ENCODE data around the gene BTN1A1.

The BTN1A1 gene

DNA sequence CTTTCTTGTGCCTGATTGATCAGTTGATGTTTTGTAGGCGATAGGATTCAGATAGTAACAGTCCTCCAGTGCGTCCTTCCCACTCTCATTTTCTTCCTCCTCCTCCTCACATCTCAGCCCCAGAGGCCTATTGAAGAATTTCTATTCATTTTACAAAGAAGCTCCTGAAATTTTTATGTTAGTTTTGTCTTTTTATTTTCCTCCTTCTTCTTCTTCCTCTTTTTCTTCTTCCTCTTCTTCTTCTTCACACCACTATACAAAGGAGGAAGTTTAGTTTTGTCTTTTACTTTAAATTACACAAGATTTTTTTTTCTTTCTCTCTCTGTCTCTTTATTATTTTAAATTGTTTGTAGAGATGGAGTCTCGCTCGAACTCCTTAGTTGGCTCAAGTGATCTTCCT is 23.2 kb upstream of the BTN1A1 start:
- H3K4me3 ChIP-seq (ENCODE audit: low read length) = no peak overlapping the region
- TF ChIP-seq CTCF (conservative IDR thresholded peaks at IDR 0.05; ENCODE audit: low read depth, low read length) = no peak
- no peak for DNase-seq (ENCODE audit: low read depth)

GRCh38 chr6:26477426-26477825 is 22.7 kb upstream of the BTN1A1 start:
- TF ChIP-seq CTCF (conservative IDR thresholded peaks at IDR 0.05; ENCODE audit: low read depth, low read length) = no peak
- H3K4me3 ChIP-seq (ENCODE audit: low read length) = no peak overlapping the region
- peak; percentile 22 for DNase-seq (ENCODE audit: low read depth)

GRCh38 chr6:26478100-26478984 is 21.8 kb upstream of the BTN1A1 start:
- DNase-seq (ENCODE audit: low read depth) = no peak
- no peak for TF ChIP-seq CTCF (conservative IDR thresholded peaks at IDR 0.05; ENCODE audit: low read depth, low read length)
- no peak overlapping the region for H3K4me3 ChIP-seq (ENCODE audit: low read length)

DNA sequence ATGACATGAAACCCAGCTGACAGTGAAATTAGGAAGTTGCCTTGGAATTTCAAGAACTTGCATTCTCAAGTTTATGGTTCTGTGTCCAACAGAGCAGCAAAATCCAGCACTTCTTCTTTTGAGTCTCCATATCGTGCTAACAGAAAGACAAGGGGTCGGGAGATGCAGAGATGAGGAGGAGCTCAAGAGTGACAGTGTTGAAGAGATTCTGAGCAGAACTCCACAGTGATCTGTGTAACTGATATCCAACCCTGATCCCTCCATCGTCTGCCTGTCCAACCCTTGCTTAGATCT is 21.2 kb upstream of the BTN1A1 start:
- no peak for TF ChIP-seq CTCF (conservative IDR thresholded peaks at IDR 0.05; ENCODE audit: low read depth, low read length)
- H3K4me3 ChIP-seq (ENCODE audit: low read length) = no peak overlapping the region
- DNase-seq (ENCODE audit: low read depth) = no peak

GRCh38 chr6:26482338-26482737 is 17.8 kb upstream of the BTN1A1 start:
- DNase-seq (ENCODE audit: low read depth) = no peak
- no peak overlapping the region for H3K4me3 ChIP-seq (ENCODE audit: low read length)
- no peak for TF ChIP-seq CTCF (conservative IDR thresholded peaks at IDR 0.05; ENCODE audit: low read depth, low read length)

- no peak overlapping the region for H3K4me3 ChIP-seq (ENCODE audit: low read length)
- DNase-seq (ENCODE audit: low read depth) = no peak
- no peak for TF ChIP-seq CTCF (conservative IDR thresholded peaks at IDR 0.05; ENCODE audit: low read depth, low read length)
Measured at GRCh38 chr6:26483727-26484126, 16.4 kb upstream of the BTN1A1 start.

GRCh38 chr6:26484161-26484560 is 15.9 kb upstream of the BTN1A1 start:
- H3K4me3 ChIP-seq (ENCODE audit: low read length) = no peak overlapping the region
- no peak for DNase-seq (ENCODE audit: low read depth)
- TF ChIP-seq CTCF (conservative IDR thresholded peaks at IDR 0.05; ENCODE audit: low read depth, low read length) = no peak
